Liver (tissue), 3 donors: Measurements from ENCODE around the gene TFDP1.

Experiments
- CTCF ChIP-seq: fragments of 150-350 bp; IDR thresholded peaks from 2 replicates; pipeline ENCODE4 v1.5.1; 2017; ENCODE audit warnings: improper control_type of control experiment, low read depth, low read length; ENCODE audit not compliant: missing input control
- GABPA ChIP-seq, 2 donors: IDR thresholded peaks in 1 of 2; conservative IDR thresholded peaks in 1 of 2; 2 replicates each; pipeline ENCODE4 v1.6.1; 2016; ENCODE audit warnings: antibody characterized with exemption in 2 of 2, mild to moderate bottlenecking in 1 of 2, moderate library complexity in 1 of 2
- JUND ChIP-seq, 2 donors: IDR thresholded peaks; 2 replicates each; pipeline ENCODE4 v1.6.1; 2016; ENCODE audit warnings: antibody characterized with exemption in 2 of 2
- TAF1 ChIP-seq: conservative IDR thresholded peaks from 2 replicates; pipeline ENCODE4 v1.6.1; 2016; ENCODE audit warnings: antibody characterized with exemption, mild to moderate bottlenecking
- TF ChIP-seq, protein P1 (sequence below): IDR thresholded peaks from 2 replicates; pipeline ENCODE4 v1.6.1; 2016; ENCODE audit warnings: antibody characterized with exemption
- donor health status: healthy.
- donor health status: healthy.

DNA sequence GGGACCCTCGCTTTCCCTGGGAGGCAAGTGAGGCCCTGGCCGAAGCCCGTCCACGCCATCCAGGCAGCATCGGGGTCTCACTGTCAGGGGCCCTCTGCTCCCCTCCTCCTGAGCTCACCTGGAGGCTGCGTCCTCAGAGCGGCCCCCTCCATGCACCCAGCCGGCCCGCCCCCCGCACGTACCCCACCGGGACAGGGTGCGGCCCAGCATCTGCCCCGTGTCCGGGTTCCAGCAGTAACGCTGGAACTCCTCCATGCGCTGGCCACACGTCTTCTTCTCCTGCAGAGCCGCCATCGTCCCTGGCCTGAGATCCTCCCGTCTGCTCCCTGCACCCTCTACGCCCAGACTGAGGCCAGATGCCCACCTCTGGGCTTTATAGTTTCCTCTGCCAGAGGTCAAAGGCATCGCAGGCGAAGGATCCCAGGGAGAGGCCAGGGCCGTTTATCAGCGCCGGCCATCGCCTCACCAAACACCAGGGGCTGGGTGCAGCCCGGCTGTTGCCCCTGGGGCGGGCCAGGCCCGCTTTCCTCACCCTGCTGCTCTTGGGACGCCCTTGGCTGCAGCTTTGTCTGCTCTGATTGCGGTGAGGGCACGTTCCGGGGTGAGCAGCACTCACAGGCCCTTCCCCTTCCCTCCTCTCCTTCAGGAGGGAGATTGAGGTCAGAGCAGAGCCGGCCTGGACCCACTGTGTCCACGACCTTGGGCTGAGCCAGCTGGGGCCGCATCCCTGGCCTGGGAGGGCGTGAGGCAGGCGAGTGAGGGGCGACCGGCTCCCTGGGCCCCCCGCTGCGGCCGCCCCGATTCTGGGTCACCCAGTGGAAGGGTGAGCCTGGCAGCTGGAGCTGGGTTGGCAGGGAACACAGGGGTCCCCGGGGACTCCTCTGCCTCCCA lies 73.5 kb downstream of the TFDP1 start, which contains the start of gene ATP4B:
- TF ChIP-seq JUND (IDR thresholded peaks at IDR 0.05) = no peak
- no peak for TF ChIP-seq GABPA (IDR thresholded peaks at IDR 0.05 in 1 of 2, conservative IDR thresholded peaks at IDR 0.05 in 1 of 2)
- TF ChIP-seq TAF1 = no peak
- TF ChIP-seq CTCF = no peak
- TF ChIP-seq, protein P1, sequence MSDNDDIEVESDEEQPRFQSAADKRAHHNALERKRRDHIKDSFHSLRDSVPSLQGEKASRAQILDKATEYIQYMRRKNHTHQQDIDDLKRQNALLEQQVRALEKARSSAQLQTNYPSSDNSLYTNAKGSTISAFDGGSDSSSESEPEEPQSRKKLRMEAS = no peak
